ENCODE data around the gene RERE. TPM values are rescaled to one million over a fixed set of nuclear protein-coding genes. Genes with fewer than 3 reads are reported as not detected.

RERE gene
- polyA plus RNA-seq, 1 experiment, result 14.3 TPM

GRCh38 chr1:8858888-8859706 is 41.7 kb upstream of the RERE start:
- CTCF ChIA-PET, result interaction anchor here (0.6 to 11.2 kb wide), 11 partner anchors 8 to 156 kb away, joined by 3 to 82 read pairs (median 5); no protein-coding TSS in a partner anchor
- peak; percentile 71 for TF ChIP-seq CTCF (IDR thresholded peaks at IDR 0.05; ENCODE audit: low read depth, low read length)
- Histone ChIP-seq H3K9me3 (ENCODE audit: control insufficient read depth, insufficient read depth, low read length) (no peaks in the 10 kb centered on the region), H3K27me3 (ENCODE audit: control insufficient read depth, insufficient read depth, low read length) (no peaks in the 10 kb centered on the region), H3K4me3 (ENCODE audit: low read depth, low read length) (no peak overlapping the region), H3K27ac (ENCODE audit: low read depth, low read length) (no peak overlapping the region)
- POLR2A ChIA-PET, result interaction anchor here (1.1 to 2.8 kb wide), 8 partner anchors 7 to 146 kb away, joined by 3 to 13 read pairs (median 4); partner anchors contain the start of gene ENO1
- DNase-seq (ENCODE audit: low read depth, low spot score), result no peak

GRCh38 chr1:8858112-8858668 is 40.8 kb upstream of the RERE start:
- Histone ChIP-seq H3K9me3 (ENCODE audit: control insufficient read depth, insufficient read depth, low read length) (no peaks in the 10 kb centered on the region; the same call in 1 of the 2 replicates), H3K4me3 (ENCODE audit: low read depth, low read length) (no peak overlapping the region), H3K27me3 (ENCODE audit: control insufficient read depth, insufficient read depth, low read length) (no peaks in the 10 kb centered on the region), H3K27ac (ENCODE audit: low read depth, low read length) (no peak overlapping the region)
- POLR2A ChIA-PET, result interaction anchor here (1.2 to 2.8 kb wide), 10 partner anchors 8 to 147 kb away, joined by 3 to 13 read pairs (median 4); partner anchors contain the start of genes ENO1 and RERE
- TF ChIP-seq CTCF (IDR thresholded peaks at IDR 0.05; ENCODE audit: low read depth, low read length), result no peak
- CTCF ChIA-PET, result interaction anchor here (1.1 to 11.2 kb wide), 9 partner anchors 8 to 155 kb away, joined by 3 to 82 read pairs (median 5); no protein-coding TSS in a partner anchor
- DNase-seq (ENCODE audit: low read depth, low spot score), result no peak

- TF ChIP-seq CTCF (IDR thresholded peaks at IDR 0.05; ENCODE audit: low read depth, low read length), result no peak
- CTCF ChIA-PET, result interaction anchor here (2.1 to 11.2 kb wide), 2 partner anchors 6 to 10 kb away, joined by 5 to 82 read pairs; no protein-coding TSS in a partner anchor
- no peaks in the 10 kb centered on the region; the same call in 1 of the 2 replicates for H3K9me3 ChIP-seq (ENCODE audit: control insufficient read depth, insufficient read depth, low read length)
- POLR2A ChIA-PET, result interaction anchor here (1.3 to 2.7 kb wide), 5 partner anchors 8 to 148 kb away, joined by 3 to 12 read pairs (median 7); no protein-coding TSS in a partner anchor
- no peaks in the 10 kb centered on the region for H3K27me3 ChIP-seq (ENCODE audit: control insufficient read depth, insufficient read depth, low read length)
- H3K27ac ChIP-seq (ENCODE audit: low read depth, low read length), result peak overlapping the region; percentile 39
- no peak for DNase-seq (ENCODE audit: low read depth, low spot score)
- H3K4me3 ChIP-seq (ENCODE audit: low read depth, low read length), result no peak overlapping the region
These were observed 39.4 kb upstream of the RERE start for GRCh38 chr1:8856689-8857412.

- no peak for TF ChIP-seq CTCF (IDR thresholded peaks at IDR 0.05; ENCODE audit: low read depth, low read length)
- POLR2A ChIA-PET, result no interaction called here
- Histone ChIP-seq H3K4me3 (ENCODE audit: low read depth, low read length) (no peak overlapping the region), H3K9me3 (ENCODE audit: control insufficient read depth, insufficient read depth, low read length) (no peaks in the 10 kb centered on the region; the same call in 1 of the 2 replicates), H3K27me3 (ENCODE audit: control insufficient read depth, insufficient read depth, low read length) (no peaks in the 10 kb centered on the region), H3K27ac (ENCODE audit: low read depth, low read length) (no peak overlapping the region)
- CTCF ChIA-PET, result no interaction called here
- no peak for DNase-seq (ENCODE audit: low read depth, low spot score)
These were observed 36.8 kb upstream of the RERE start for GRCh38 chr1:8854240-8854639.

Data from AG04450 (cell line).